A673 (cell line): ENCODE data around the gene C12orf42.

Experiments
- EZH2 ChIP-seq: fragments of 200-600 bp; sonication (generic); IDR thresholded peaks from 2 replicates; pipeline ENCODE4 v1.6.1; 2017; ENCODE audit warnings: borderline replicate concordance, low read depth, mild to moderate bottlenecking, mixed read lengths, antibody characterized with exemption, low read length; ENCODE audit not compliant: poor library complexity, severe bottlenecking
- TF ChIP-seq, protein P1 (sequence below): fragments of 300-800, 200-600 bp; sonication (generic); conservative IDR thresholded peaks from 2 replicates; pipeline ENCODE4 v1.5.1; 2017; ENCODE audit warnings: low read depth, mild to moderate bottlenecking, antibody characterized with exemption, low read length, moderate library complexity, mixed read lengths

DNA sequence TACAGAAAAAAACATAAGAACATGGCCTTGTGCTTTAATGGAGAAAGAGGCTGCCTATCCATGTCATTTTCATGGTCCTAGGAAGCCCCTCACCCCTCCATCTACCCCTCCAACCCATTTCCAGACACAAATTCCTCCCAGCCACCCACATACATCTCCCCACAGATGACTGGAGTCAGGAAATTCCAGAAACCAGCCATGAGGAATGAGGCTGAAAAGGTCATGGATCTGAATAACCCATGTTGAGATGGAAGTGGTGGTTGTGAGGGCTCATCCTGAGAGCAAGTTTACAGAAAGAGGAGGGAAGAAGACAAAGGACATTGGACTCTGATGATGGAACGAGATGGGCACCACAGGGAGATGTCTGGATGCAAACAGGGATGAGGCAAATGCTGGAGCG lies 23.9 kb upstream of the C12orf42 start:
- TF ChIP-seq, protein P1, sequence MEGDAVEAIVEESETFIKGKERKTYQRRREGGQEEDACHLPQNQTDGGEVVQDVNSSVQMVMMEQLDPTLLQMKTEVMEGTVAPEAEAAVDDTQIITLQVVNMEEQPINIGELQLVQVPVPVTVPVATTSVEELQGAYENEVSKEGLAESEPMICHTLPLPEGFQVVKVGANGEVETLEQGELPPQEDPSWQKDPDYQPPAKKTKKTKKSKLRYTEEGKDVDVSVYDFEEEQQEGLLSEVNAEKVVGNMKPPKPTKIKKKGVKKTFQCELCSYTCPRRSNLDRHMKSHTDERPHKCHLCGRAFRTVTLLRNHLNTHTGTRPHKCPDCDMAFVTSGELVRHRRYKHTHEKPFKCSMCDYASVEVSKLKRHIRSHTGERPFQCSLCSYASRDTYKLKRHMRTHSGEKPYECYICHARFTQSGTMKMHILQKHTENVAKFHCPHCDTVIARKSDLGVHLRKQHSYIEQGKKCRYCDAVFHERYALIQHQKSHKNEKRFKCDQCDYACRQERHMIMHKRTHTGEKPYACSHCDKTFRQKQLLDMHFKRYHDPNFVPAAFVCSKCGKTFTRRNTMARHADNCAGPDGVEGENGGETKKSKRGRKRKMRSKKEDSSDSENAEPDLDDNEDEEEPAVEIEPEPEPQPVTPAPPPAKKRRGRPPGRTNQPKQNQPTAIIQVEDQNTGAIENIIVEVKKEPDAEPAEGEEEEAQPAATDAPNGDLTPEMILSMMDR, result no peak
- TF ChIP-seq EZH2, result no peak
